Neural cell (in vitro differentiated cells): Measurements from ENCODE around the gene DPPA4.

ENCODE experiments used
- CTCF ChIP-seq: fragments of 450-650 bp; IDR thresholded peaks from 2 replicates; pipeline ENCODE4 v1.5.1; 2014; ENCODE audit warnings: antibody characterized with exemption, mild to moderate bottlenecking, moderate library complexity; ENCODE audit not compliant: poor library complexity, severe bottlenecking
- EP300 ChIP-seq: fragments of 450-650 bp; conservative IDR thresholded peaks from 2 replicates; pipeline ENCODE4 v1.6.1; 2014; ENCODE audit warnings: antibody characterized with exemption, mild to moderate bottlenecking, moderate library complexity; ENCODE audit not compliant: poor library complexity, severe bottlenecking
- EZH2 ChIP-seq: fragments of 200-600, 300-800 bp; shearing (Covaris generic), sonication (generic); IDR thresholded peaks from 2 replicates; pipeline ENCODE4 v1.6.1; 2014; ENCODE audit warnings: antibody characterized with exemption, low read length, borderline replicate concordance, mild to moderate bottlenecking; ENCODE audit not compliant: insufficient read depth, poor library complexity, severe bottlenecking
- POLR2AphosphoS5 ChIP-seq: IDR thresholded peaks from 2 replicates; pipeline ENCODE4 v1.6.1; 2012
- RAD21 ChIP-seq: fragments of 450-650 bp; conservative IDR thresholded peaks from 2 replicates; pipeline ENCODE4 v1.6.1; 2014; ENCODE audit warnings: antibody characterized with exemption, mild to moderate bottlenecking, moderate library complexity
- REST ChIP-seq: IDR thresholded peaks from 2 replicates; pipeline ENCODE4 v1.6.1; 2012; ENCODE audit warnings: borderline replicate concordance
- TAF1 ChIP-seq: IDR thresholded peaks from 2 replicates; pipeline ENCODE4 v1.6.1; 2012; ENCODE audit warnings: low read depth

DNA sequence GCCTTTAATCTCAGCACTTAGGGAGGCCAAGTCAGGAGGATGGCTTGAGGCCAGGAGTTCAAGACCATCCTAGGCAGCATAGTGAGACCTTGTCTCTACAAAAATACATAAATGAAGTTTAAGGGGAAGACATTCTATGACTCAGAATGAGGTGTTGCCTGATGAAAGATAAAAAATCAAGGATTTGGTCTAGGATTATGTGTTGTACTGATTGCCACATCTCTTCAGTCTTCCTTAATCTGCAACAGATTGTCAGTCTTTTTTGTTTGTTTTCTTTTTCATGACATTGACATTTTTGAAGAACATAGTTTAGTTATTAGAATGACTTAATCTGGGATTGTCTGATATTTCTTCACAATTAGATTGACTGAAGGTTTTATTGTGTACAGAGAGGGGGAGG is 26.3 kb upstream of the DPPA4 start:
- TF ChIP-seq CTCF (no peak), TAF1 (no peak), EZH2 (no peak), REST (no peak), POLR2AphosphoS5 (no peak), EP300 (no peak), RAD21 (no peak)
